HEK293 (cell line): ENCODE data around the gene VASN.

Experiments
- AEBP2 ChIP-seq: fragments of 450-650 bp; formaldehyde crosslinking; IDR thresholded peaks from 2 replicates; pipeline ENCODE4 v1.5.1; 2016; ENCODE audit warnings: missing biosample characterization, missing genetic modification characterization, borderline replicate concordance
- BCL11A ChIP-seq: fragments of 450-650 bp; formaldehyde crosslinking; IDR thresholded peaks from 2 replicates; pipeline ENCODE4 v1.5.1; 2016; ENCODE audit warnings: low read depth, missing biosample characterization, missing genetic modification characterization
- GLIS2 ChIP-seq: fragments of 450-650 bp; formaldehyde crosslinking; IDR thresholded peaks from 2 replicates; pipeline ENCODE4 v1.5.1; 2016; ENCODE audit warnings: missing biosample characterization, missing genetic modification characterization
- KLF10 ChIP-seq: fragments of 450-650 bp; IDR thresholded peaks from 2 replicates; pipeline ENCODE4 v1.5.1; 2018; ENCODE audit warnings: missing biosample characterization, mild to moderate bottlenecking, missing genetic modification characterization
- KLF9 ChIP-seq: fragments of 450-650 bp; formaldehyde crosslinking; IDR thresholded peaks from 2 replicates; pipeline ENCODE4 v1.5.1; 2016; ENCODE audit warnings: missing biosample characterization, missing genetic modification characterization, low read depth
- SALL2 ChIP-seq: fragments of 450-650 bp; formaldehyde crosslinking; IDR thresholded peaks from 2 replicates; pipeline ENCODE4 v1.5.0; 2017; ENCODE audit warnings: missing biosample characterization, mild to moderate bottlenecking, missing genetic modification characterization, borderline replicate concordance
- TCF7L2 ChIP-seq: IDR thresholded peaks from 2 replicates; pipeline ENCODE4 v1.6.1; 2011; ENCODE audit warnings: low read depth, mild to moderate bottlenecking, inconsistent platforms, low read length, moderate library complexity, borderline replicate concordance
- TRIM28 ChIP-seq: IDR thresholded peaks from 2 replicates; pipeline ENCODE4 v1.6.1; 2011; ENCODE audit warnings: low read length, control low read depth, borderline replicate concordance
- YY1 ChIP-seq: fragments of 450-650 bp; formaldehyde crosslinking; IDR thresholded peaks from 2 replicates; pipeline ENCODE4 v1.5.1; 2018; ENCODE audit warnings: missing biosample characterization, missing genetic modification characterization
- ZBTB10 ChIP-seq: fragments of 450-650 bp; formaldehyde crosslinking; IDR thresholded peaks from 2 replicates; pipeline ENCODE4 v1.5.1; 2016; ENCODE audit warnings: missing biosample characterization, missing genetic modification characterization
- ZBTB20 ChIP-seq: fragments of 450-650 bp; formaldehyde crosslinking; IDR thresholded peaks from 2 replicates; pipeline ENCODE4 v1.5.1; 2016; ENCODE audit warnings: missing biosample characterization, missing genetic modification characterization
- ZFHX2 ChIP-seq: fragments of 450-650 bp; formaldehyde crosslinking; conservative IDR thresholded peaks from 2 replicates; pipeline ENCODE4 v1.5.1; 2016; ENCODE audit warnings: missing biosample characterization, missing genetic modification characterization
- ZFP41 ChIP-seq: fragments of 450-650 bp; formaldehyde crosslinking; IDR thresholded peaks from 2 replicates; pipeline ENCODE4 v1.5.1; 2016; ENCODE audit warnings: missing biosample characterization, missing genetic modification characterization, borderline replicate concordance
- ZNF140 ChIP-seq: fragments of 450-650 bp; formaldehyde crosslinking; IDR thresholded peaks from 2 replicates; pipeline ENCODE4 v1.5.1; 2016; ENCODE audit warnings: missing biosample characterization, missing genetic modification characterization
- ZNF155 ChIP-seq: fragments of 450-650 bp; formaldehyde crosslinking; IDR thresholded peaks from 2 replicates; pipeline ENCODE4 v1.5.1; 2016; ENCODE audit warnings: missing biosample characterization, missing genetic modification characterization
- ZNF174 ChIP-seq: fragments of 450-650 bp; formaldehyde crosslinking; IDR thresholded peaks from 2 replicates; pipeline ENCODE4 v1.5.0; 2017; ENCODE audit warnings: missing biosample characterization, mild to moderate bottlenecking, missing genetic modification characterization
- ZNF175 ChIP-seq: fragments of 450-650 bp; formaldehyde crosslinking; IDR thresholded peaks from 2 replicates; pipeline ENCODE4 v1.5.1; 2016; ENCODE audit warnings: missing biosample characterization, missing genetic modification characterization
- ZNF184 ChIP-seq: fragments of 450-650 bp; IDR thresholded peaks from 2 replicates; pipeline ENCODE4 v1.5.1; 2018; ENCODE audit warnings: missing biosample characterization, mild to moderate bottlenecking, missing genetic modification characterization
- ZNF211 ChIP-seq: fragments of 450-650 bp; formaldehyde crosslinking; IDR thresholded peaks from 2 replicates; pipeline ENCODE4 v1.5.1; 2016; ENCODE audit warnings: low read depth, missing biosample characterization, missing genetic modification characterization
- ZNF274 ChIP-seq, 2 experiments: fragments of 200-500 bp in 1 of 2; fragments of 450-650 bp in 1 of 2; sonication (Bioruptor generic) in 1 of 2; formaldehyde crosslinking in 1 of 2; IDR thresholded peaks; 2 replicates each; pipeline versions ENCODE4 v1.5.1 to v1.6.1; 2014 to 2016; ENCODE audit warnings: borderline replicate concordance in 1 of 2, inconsistent platforms in 1 of 2, low read length in 1 of 2, missing biosample characterization in 1 of 2, missing genetic modification characterization in 1 of 2
- ZNF311 ChIP-seq: fragments of 450-650 bp; formaldehyde crosslinking; IDR thresholded peaks from 2 replicates; pipeline ENCODE4 v1.5.1; 2017; ENCODE audit warnings: missing biosample characterization, missing genetic modification characterization, borderline replicate concordance
- ZNF354C ChIP-seq: fragments of 450-650 bp; formaldehyde crosslinking; IDR thresholded peaks from 2 replicates; pipeline ENCODE4 v1.5.1; 2016; ENCODE audit warnings: missing biosample characterization, missing genetic modification characterization, low read depth, borderline replicate concordance
- ZNF37A ChIP-seq: fragments of 450-650 bp; IDR thresholded peaks from 2 replicates; pipeline ENCODE4 v1.5.1; 2018; ENCODE audit warnings: missing biosample characterization, missing genetic modification characterization
- ZNF530 ChIP-seq: fragments of 450-650 bp; formaldehyde crosslinking; IDR thresholded peaks from 2 replicates; pipeline ENCODE4 v1.5.1; 2016; ENCODE audit warnings: low read depth, missing biosample characterization, missing genetic modification characterization
- ZNF561 ChIP-seq: fragments of 450-650 bp; IDR thresholded peaks from 2 replicates; pipeline ENCODE4 v1.5.1; 2018; ENCODE audit warnings: missing biosample characterization, missing genetic modification characterization, borderline replicate concordance
- ZNF571 ChIP-seq: fragments of 450-650 bp; formaldehyde crosslinking; IDR thresholded peaks from 2 replicates; pipeline ENCODE4 v1.5.0; 2017; ENCODE audit warnings: missing biosample characterization, missing genetic modification characterization
- ZNF596 ChIP-seq: fragments of 450-650 bp; IDR thresholded peaks from 2 replicates; pipeline ENCODE4 v1.5.0; 2018; ENCODE audit warnings: missing biosample characterization, mild to moderate bottlenecking, missing genetic modification characterization, moderate library complexity
- ZNF610 ChIP-seq: fragments of 450-650 bp; formaldehyde crosslinking; IDR thresholded peaks from 2 replicates; pipeline ENCODE4 v1.5.1; 2016; ENCODE audit warnings: missing biosample characterization, missing genetic modification characterization, borderline replicate concordance
- ZNF629 ChIP-seq: fragments of 450-650 bp; formaldehyde crosslinking; IDR thresholded peaks from 2 replicates; pipeline ENCODE4 v1.5.1; 2017; ENCODE audit warnings: missing biosample characterization, missing genetic modification characterization
- ZNF658 ChIP-seq: fragments of 450-650 bp; formaldehyde crosslinking; IDR thresholded peaks from 2 replicates; pipeline ENCODE4; 2016; ENCODE audit warnings: missing biosample characterization, missing genetic modification characterization
- ZNF707 ChIP-seq: fragments of 450-650 bp; formaldehyde crosslinking; IDR thresholded peaks from 2 replicates; pipeline ENCODE4 v1.5.1; 2016; ENCODE audit warnings: missing biosample characterization, missing genetic modification characterization
- ZNF76 ChIP-seq: fragments of 450-650 bp; formaldehyde crosslinking; IDR thresholded peaks from 2 replicates; pipeline ENCODE4; 2016; ENCODE audit warnings: low read depth, missing biosample characterization, missing genetic modification characterization, borderline replicate concordance
- ZNF785 ChIP-seq: fragments of 450-650 bp; formaldehyde crosslinking; IDR thresholded peaks from 2 replicates; pipeline ENCODE4 v1.5.1; 2016; ENCODE audit warnings: missing biosample characterization, missing genetic modification characterization
- TF ChIP-seq, protein P1 (sequence below): fragments of 450-650 bp; formaldehyde crosslinking; IDR thresholded peaks from 2 replicates; pipeline ENCODE4 v1.5.1; 2016; ENCODE audit warnings: missing biosample characterization, missing genetic modification characterization, borderline replicate concordance

VASN gene

GRCh38 chr16:4416200-4417032 is 44.8 kb downstream of the VASN start, which contains the start of gene CORO7 (continued):
- TF ChIP-seq AEBP2: no peak
- TF ChIP-seq ZNF707 (tag by site-specific recombination): no peak
- TF ChIP-seq ZNF184 (tag by site-specific recombination): no peak
- no peak for TF ChIP-seq ZNF610
- TF ChIP-seq ZNF140 (tag by site-specific recombination): no peak
- no peak for TF ChIP-seq ZNF211
- TF ChIP-seq ZNF37A (tag by site-specific recombination): no peak
- TF ChIP-seq YY1: peak; percentile 49; the same call in 1 of the 2 replicates
- TF ChIP-seq ZNF629 (tag by site-specific recombination): no peak
- no peak for TF ChIP-seq BCL11A (tag by site-specific recombination)
- no peak for TF ChIP-seq SALL2
- TF ChIP-seq ZNF561 (tag by site-specific recombination): no peak
- no peak for TF ChIP-seq ZNF274 (IDR thresholded peaks at IDR 0.05; ENCODE audit: low read length)
- TF ChIP-seq ZNF274 (tag by site-specific recombination; IDR thresholded peaks at IDR 0.05; ENCODE audit: borderline replicate concordance): no peak
- TF ChIP-seq ZNF155 (tag by site-specific recombination): no peak
- no peak for TF ChIP-seq ZFP41 (tag by site-specific recombination)
- TF ChIP-seq GLIS2 (tag by site-specific recombination): peak; percentile 92
- TF ChIP-seq ZNF175 (tag by site-specific recombination): no peak
- no peak for TF ChIP-seq ZNF530 (tag by site-specific recombination)
- TF ChIP-seq ZNF354C (tag by site-specific recombination): no peak
- peak; percentile 73 for TF ChIP-seq KLF10 (tag by site-specific recombination)
- TF ChIP-seq ZBTB10 (tag by site-specific recombination): no peak
- TF ChIP-seq ZNF76 (tag by site-specific recombination): no peak
- TF ChIP-seq KLF9 (tag by site-specific recombination): peak; percentile 94
- no peak for TF ChIP-seq ZNF571 (tag by site-specific recombination)
- peak; percentile 74 for TF ChIP-seq ZBTB20 (tag by site-specific recombination)
- no peak for TF ChIP-seq ZNF174 (tag by site-specific recombination)
- TF ChIP-seq TRIM28: no peak
- TF ChIP-seq ZNF311: no peak
- TF ChIP-seq ZNF658: no peak
- TF ChIP-seq, protein P1, sequence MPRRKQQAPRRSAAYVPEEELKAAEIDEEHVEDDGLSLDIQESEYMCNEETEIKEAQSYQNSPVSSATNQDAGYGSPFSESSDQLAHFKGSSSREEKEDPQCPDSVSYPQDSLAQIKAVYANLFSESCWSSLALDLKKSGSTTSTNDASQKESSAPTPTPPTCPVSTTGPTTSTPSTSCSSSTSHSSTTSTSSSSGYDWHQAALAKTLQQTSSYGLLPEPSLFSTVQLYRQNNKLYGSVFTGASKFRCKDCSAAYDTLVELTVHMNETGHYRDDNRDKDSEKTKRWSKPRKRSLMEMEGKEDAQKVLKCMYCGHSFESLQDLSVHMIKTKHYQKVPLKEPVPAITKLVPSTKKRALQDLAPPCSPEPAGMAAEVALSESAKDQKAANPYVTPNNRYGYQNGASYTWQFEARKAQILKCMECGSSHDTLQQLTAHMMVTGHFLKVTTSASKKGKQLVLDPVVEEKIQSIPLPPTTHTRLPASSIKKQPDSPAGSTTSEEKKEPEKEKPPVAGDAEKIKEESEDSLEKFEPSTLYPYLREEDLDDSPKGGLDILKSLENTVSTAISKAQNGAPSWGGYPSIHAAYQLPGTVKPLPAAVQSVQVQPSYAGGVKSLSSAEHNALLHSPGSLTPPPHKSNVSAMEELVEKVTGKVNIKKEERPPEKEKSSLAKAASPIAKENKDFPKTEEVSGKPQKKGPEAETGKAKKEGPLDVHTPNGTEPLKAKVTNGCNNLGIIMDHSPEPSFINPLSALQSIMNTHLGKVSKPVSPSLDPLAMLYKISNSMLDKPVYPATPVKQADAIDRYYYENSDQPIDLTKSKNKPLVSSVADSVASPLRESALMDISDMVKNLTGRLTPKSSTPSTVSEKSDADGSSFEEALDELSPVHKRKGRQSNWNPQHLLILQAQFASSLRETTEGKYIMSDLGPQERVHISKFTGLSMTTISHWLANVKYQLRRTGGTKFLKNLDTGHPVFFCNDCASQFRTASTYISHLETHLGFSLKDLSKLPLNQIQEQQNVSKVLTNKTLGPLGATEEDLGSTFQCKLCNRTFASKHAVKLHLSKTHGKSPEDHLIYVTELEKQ (tag by site-specific recombination): no peak
- 0 out of 2 replicates have a peak, but pooled peaks have one; percentile 31 for TF ChIP-seq ZNF785 (tag by site-specific recombination)
- no peak for TF ChIP-seq TCF7L2
- peak; percentile 95 for TF ChIP-seq ZFHX2 (tag by site-specific recombination)
- no peak for TF ChIP-seq ZNF596 (tag by site-specific recombination)
